Fibroblast of gingiva (primary cell): Measurements from ENCODE around the gene DUSP19.
"Not testable (repeated sequence)": the region's sequence is repeated elsewhere in the genome, so short reads cannot be mapped to it uniquely, and the experiment has no call there.

Experiments
- DNase-seq: peaks from one replicate; pipeline ENCODE4 v3.0.0-alpha.2; 2011; ENCODE audit warnings: low read depth

The DUSP19 gene

GRCh38 chr2:183078464-183079138 lies at the start of gene DUSP19:
TSS of gene DUSP19 (plus strand) at chr2:183078747. CDS start at chr2:183078934, 187 bp downstream.
- DNase-seq, result peak; percentile 84

GRCh38 chr2:183029219-183029618 lies 49.3 kb upstream of the DUSP19 start:
- DNase-seq, result peak; percentile 55

- DNase-seq, result peak; percentile 14
Measured at GRCh38 chr2:183031911-183032794, 46.4 kb upstream of the DUSP19 start.

GRCh38 chr2:183033951-183034350 lies 44.6 kb upstream of the DUSP19 start:
- no peak for DNase-seq

- no peak for DNase-seq
Measured at GRCh38 chr2:183034806-183035205, 43.7 kb upstream of the DUSP19 start.

- DNase-seq, result peak; percentile 52
Measured at GRCh38 chr2:183035298-183035953, 43.1 kb upstream of the DUSP19 start.

GRCh38 chr2:183035954-183036669 lies 42.4 kb upstream of the DUSP19 start:
- DNase-seq, result no peak

GRCh38 chr2:183037074-183037552 lies 41.4 kb upstream of the DUSP19 start:
- peak; percentile 15 for DNase-seq

GRCh38 chr2:183037553-183038340 lies 40.8 kb upstream of the DUSP19 start:
- DNase-seq, result peak; percentile 7

GRCh38 chr2:183038341-183039300 lies 39.9 kb upstream of the DUSP19 start, which contains the start of gene NCKAP1:
TSS of gene NCKAP1 (minus strand) at chr2:183038457. CDS start at chr2:183038099, 358 bp downstream.
- DNase-seq, result peak; percentile 87

- no peak for DNase-seq
Measured at GRCh38 chr2:183040604-183041003, 37.9 kb upstream of the DUSP19 start.

- DNase-seq, result not testable (repeated sequence)
Measured at GRCh38 chr2:183043580-183043979, 35.0 kb upstream of the DUSP19 start.

GRCh38 chr2:183047486-183048125 lies 30.9 kb upstream of the DUSP19 start:
- DNase-seq, result not testable (repeated sequence)

GRCh38 chr2:183049420-183049819 lies 29.1 kb upstream of the DUSP19 start:
- DNase-seq, result no peak

- DNase-seq, result no peak
Measured at GRCh38 chr2:183057333-183057985, 21.1 kb upstream of the DUSP19 start.

GRCh38 chr2:183059561-183059960 lies 19.0 kb upstream of the DUSP19 start:
- peak; percentile 76 for DNase-seq

GRCh38 chr2:183060571-183061231 lies 17.8 kb upstream of the DUSP19 start:
- no peak for DNase-seq

- DNase-seq, result peak; percentile 38
Measured at GRCh38 chr2:183063083-183063482, 15.5 kb upstream of the DUSP19 start.
